Lower lobe of right lung (tissue), 2 donors: ENCODE measurements around the gene ME3. TPM values are rescaled to one million over a fixed set of nuclear protein-coding genes. Genes with fewer than 3 reads are reported as not detected.

Source experiments
- ATAC-seq, 2 donors: fragments of 200-7000 bp; cut with Tn5 transposase; one replicate each; pipeline ENCODE4 v1.9.1; 2020 to 2022; ENCODE audit warnings: mild to moderate bottlenecking in 2 of 2, moderate library complexity in 2 of 2
- DNase-seq: peaks from one replicate; pipeline ENCODE4 v3.0.0-alpha.2; 2020
- H3K27ac ChIP-seq: fragments of 200-600 bp; one replicate; pipeline ENCODE4 v1.8.0; 2022
- H3K27me3 ChIP-seq: fragments of 200-600 bp; one replicate; pipeline ENCODE4 v1.8.0; 2022; ENCODE audit warnings: low read depth
- H3K36me3 ChIP-seq: fragments of 200-600 bp; one replicate; pipeline ENCODE4 v1.8.0; 2022; ENCODE audit warnings: mild to moderate bottlenecking
- H3K4me1 ChIP-seq: fragments of 200-600 bp; one replicate; pipeline ENCODE4 v1.8.0; 2022
- H3K4me3 ChIP-seq: fragments of 200-600 bp; one replicate; pipeline ENCODE4 v1.8.0; 2022; ENCODE audit warnings: mild to moderate bottlenecking
- H3K9me3 ChIP-seq: fragments of 200-600 bp; one replicate; pipeline ENCODE4 v1.8.0; 2022
- CTCF ChIP-seq: fragments of 200-600 bp; IDR thresholded peaks from one replicate; pipeline ENCODE4 v1.8.0; 2022; ENCODE audit warnings: antibody characterized with exemption, mild to moderate bottlenecking
- intact Hi-C: fragments of 100-400 bp; cut with DNase I; formaldehyde crosslinking; loops from one replicate; pipeline ENCODE4 v1.11.0; 2022
- total RNA-seq: library from RNA; stranded (reverse); fragmentation: NEBNext Ultra II Directional; extraction: Animal tissue kit (Norgen Biotek cat#: 25700); gene quantifications from one replicate; pipeline ENCODE4 v1.2.1, GENCODE V29; 2021
- donor health status: DM: no; HTN: yes; CAD: no; lungs with severe emphysema.

ME3 gene
- total RNA-seq, 1 donor from 2014 or later, result 18.6 TPM

- intact Hi-C loops, result no loop called here
- Histone ChIP-seq H3K4me3 (no peak overlapping the region), H3K36me3 (no peaks in the 10 kb centered on the region), H3K4me1 (no peaks in the 10 kb centered on the region), H3K27ac (no peak overlapping the region), H3K27me3 (no peaks in the 10 kb centered on the region), H3K9me3 (no peaks in the 10 kb centered on the region)
- no peak for TF ChIP-seq CTCF
- DNase-seq, result no peak
- ATAC-seq, result no peak
Measured at GRCh38 chr11:86644291-86644690, 28.1 kb downstream of the ME3 start.

GRCh38 chr11:86641537-86642261 lies 30.7 kb downstream of the ME3 start:
- ATAC-seq (no peak), DNase-seq (no peak)
- Histone ChIP-seq H3K9me3 (no peaks in the 10 kb centered on the region), H3K4me3 (no peak overlapping the region), H3K36me3 (no peaks in the 10 kb centered on the region), H3K4me1 (no peaks in the 10 kb centered on the region), H3K27ac (no peak overlapping the region), H3K27me3 (no peaks in the 10 kb centered on the region)
- intact Hi-C loops, result no loop called here
- TF ChIP-seq CTCF, result no peak

- H3K4me3 ChIP-seq, result no peak overlapping the region
- H3K27me3 ChIP-seq, result no peaks in the 10 kb centered on the region
- ATAC-seq, result no peak
- H3K27ac ChIP-seq, result no peak overlapping the region
- no peak for TF ChIP-seq CTCF
- no peak for DNase-seq
- no peaks in the 10 kb centered on the region for H3K36me3 ChIP-seq
- no peaks in the 10 kb centered on the region for H3K9me3 ChIP-seq
- no peaks in the 10 kb centered on the region for H3K4me1 ChIP-seq
- intact Hi-C loops, result no loop called here
Measured at GRCh38 chr11:86639137-86639536, 33.3 kb downstream of the ME3 start.

- intact Hi-C loops, result no loop called here
- Histone ChIP-seq H3K9me3 (no peaks in the 10 kb centered on the region), H3K4me1 (no peaks in the 10 kb centered on the region), H3K27me3 (no peaks in the 10 kb centered on the region), H3K36me3 (no peaks in the 10 kb centered on the region), H3K27ac (no peak overlapping the region), H3K4me3 (no peak overlapping the region)
- ATAC-seq, result no peak
- no peak for DNase-seq
- TF ChIP-seq CTCF, result no peak
Measured at GRCh38 chr11:86638673-86639072, 33.7 kb downstream of the ME3 start.

- no peak overlapping the region for H3K27ac ChIP-seq
- H3K9me3 ChIP-seq, result no peaks in the 10 kb centered on the region
- DNase-seq, result no peak
- ATAC-seq, result no peak
- no peaks in the 10 kb centered on the region for H3K4me1 ChIP-seq
- intact Hi-C loops, result no loop called here
- no peaks in the 10 kb centered on the region for H3K27me3 ChIP-seq
- no peak overlapping the region for H3K4me3 ChIP-seq
- no peak for TF ChIP-seq CTCF
- H3K36me3 ChIP-seq, result no peaks in the 10 kb centered on the region
Measured at GRCh38 chr11:86637988-86638387, 34.4 kb downstream of the ME3 start.
